GM12878 (cell line): ENCODE measurements around the gene BDKRB2. TPM values are rescaled to one million over a fixed set of nuclear protein-coding genes. Genes with fewer than 3 reads are reported as not detected.

Source experiments
- ATAC-seq: fragments of 200-7000 bp; cut with Tn5 transposase; 3 replicates; pipeline ENCODE4 v1.9.1; 2020; ENCODE audit warnings: mild to moderate bottlenecking, moderate library complexity
- BruUV-seq: library from RNA; stranded (reverse); fragments of 400-500 nt; replicated peaks from 2 replicates; lab custom pipeline; 2021; lab: Mats Ljungman, UMichigan
- CTCF ChIA-PET: fragments of 300-600 bp; sonication (Branson Sonifier 250); formaldehyde crosslinking; extraction: SDS; loops from one replicate; lab custom pipeline; 2021; ENCODE audit warnings: inconsistent platforms; lab: Yijun Ruan, JAX
- POLR2A ChIA-PET: fragments of 350-600 bp; formaldehyde crosslinking; extraction: SDS; loops from one replicate; lab custom pipeline; 2021; ENCODE audit warnings: inconsistent platforms; lab: Charles Lee
- RAD21 ChIA-PET: fragments of 300-600 bp; sonication (Branson Sonifier 250); formaldehyde crosslinking; loops from one replicate; lab custom pipeline; 2023; ENCODE audit warnings: antibody characterized with exemption; ENCODE audit not compliant: unreplicated experiment; lab: Charles Lee
- SMC1A ChIA-PET: fragments of 300-600 bp; sonication (Branson Sonifier 250); formaldehyde crosslinking; loops from one replicate; lab custom pipeline; 2023; ENCODE audit not compliant: unreplicated experiment, uncharacterized antibody; lab: Charles Lee
- DNase-seq: peaks from one replicate; pipeline ENCODE4 v3.0.0-alpha.2; 2011; ENCODE audit warnings: low read depth, low spot score
- FAIRE-seq: peaks from 3 replicates; lab custom pipeline; 2011; peaks lifted over from hg19 to GRCh38; lab: Jason Lieb, UNC
- H2AFZ ChIP-seq: 2 replicates; pipeline ENCODE4 v1.6.0; 2011; ENCODE audit warnings: low read depth, low read length, control low read depth; ENCODE audit not compliant: control insufficient read depth
- H3K27ac ChIP-seq: 2 replicates; pipeline ENCODE4 v1.5.1; 2011; ENCODE audit warnings: control low read depth; ENCODE audit not compliant: control insufficient read depth, insufficient read depth
- H3K27me3 ChIP-seq, 2 experiments: replicated peaks in 1 of 2; 2 replicates each; pipeline versions ENCODE4 v1.6.0 to v1.6.1; 2011; ENCODE audit warnings: low read length in 1 of 2; ENCODE audit not compliant: control insufficient read depth in 2 of 2, insufficient read depth in 2 of 2
- H3K36me3 ChIP-seq, 2 experiments: 2 replicates each; pipeline ENCODE4 v1.5.1; 2011; ENCODE audit warnings: low read length in 1 of 2; ENCODE audit not compliant: control insufficient read depth in 2 of 2, insufficient read depth in 2 of 2
- H3K4me1 ChIP-seq: 2 replicates; pipeline ENCODE4 v1.6.1; 2011; ENCODE audit warnings: mild to moderate bottlenecking, low read length, moderate library complexity, mixed read lengths; ENCODE audit not compliant: control insufficient read depth, insufficient read depth
- H3K4me2 ChIP-seq: 2 replicates; pipeline ENCODE4 v1.6.0; 2011; ENCODE audit warnings: control low read depth; ENCODE audit not compliant: control insufficient read depth, insufficient read depth
- H3K4me3 ChIP-seq: fragments of 200-600 bp; sonication (generic); 2 replicates; pipeline ENCODE4 v1.5.1; 2016
- H3K79me2 ChIP-seq: 2 replicates; pipeline ENCODE4 v1.6.0; 2011; ENCODE audit warnings: low read length; ENCODE audit not compliant: control insufficient read depth, insufficient read depth
- H3K9ac ChIP-seq: 2 replicates; pipeline ENCODE4 v1.8.0; 2011; ENCODE audit warnings: low read length, control low read depth, mixed read lengths; ENCODE audit not compliant: control insufficient read depth, insufficient read depth
- H3K9me3 ChIP-seq: replicated peaks from 3 replicates; pipeline ENCODE4 v1.5.1; 2011; ENCODE audit warnings: mild to moderate bottlenecking, low read length; ENCODE audit not compliant: control insufficient read depth, insufficient read depth
- H4K20me1 ChIP-seq: 2 replicates; pipeline ENCODE4 v1.6.0; 2011; ENCODE audit not compliant: control insufficient read depth, insufficient read depth
- CREB1 ChIP-seq: IDR thresholded peaks from 2 replicates; pipeline ENCODE4 v1.6.1; 2012; ENCODE audit warnings: low read depth, mild to moderate bottlenecking, inconsistent platforms
- E2F4 ChIP-seq: IDR thresholded peaks from 2 replicates; pipeline ENCODE4 v1.6.1; 2012; ENCODE audit warnings: low read depth, low read length, improper control_type of control experiment
- E4F1 ChIP-seq: fragments of 450-650 bp; IDR thresholded peaks from 2 replicates; pipeline ENCODE4 v1.6.1; 2018; ENCODE audit warnings: borderline replicate concordance, mild to moderate bottlenecking; ENCODE audit not compliant: partially characterized antibody
- EED ChIP-seq: sonication (generic); IDR thresholded peaks from 2 replicates; pipeline ENCODE4 v1.6.1; 2016; ENCODE audit warnings: antibody characterized with exemption, low read depth
- FOXM1 ChIP-seq: IDR thresholded peaks from 2 replicates; pipeline ENCODE4 v1.6.1; 2012; ENCODE audit warnings: low read depth, mild to moderate bottlenecking, inconsistent platforms, low read length, moderate library complexity
- GABPA ChIP-seq: IDR thresholded peaks from 2 replicates; pipeline ENCODE4 v1.6.1; 2014; ENCODE audit warnings: antibody characterized with exemption, low read depth, mild to moderate bottlenecking, inconsistent platforms
- HDGF ChIP-seq: fragments of 450-650 bp; IDR thresholded peaks from 2 replicates; pipeline ENCODE4 v1.6.1; 2016; ENCODE audit warnings: antibody characterized with exemption
- MLLT1 ChIP-seq: fragments of 450-650 bp; IDR thresholded peaks from 2 replicates; pipeline ENCODE4 v1.6.1; 2016; ENCODE audit warnings: mild to moderate bottlenecking
- NRF1 ChIP-seq: conservative IDR thresholded peaks from 2 replicates; pipeline ENCODE4 v1.6.1; 2011; ENCODE audit warnings: mild to moderate bottlenecking, low read depth, low read length, improper control_type of control experiment
- SMAD1 ChIP-seq: fragments of 450-650 bp; IDR thresholded peaks from 2 replicates; pipeline ENCODE4 v1.6.1; 2018; ENCODE audit warnings: mild to moderate bottlenecking, low read depth; ENCODE audit not compliant: partially characterized antibody
- SREBF2 ChIP-seq: IDR thresholded peaks from 2 replicates; pipeline ENCODE4 v1.6.1; 2012; ENCODE audit warnings: mild to moderate bottlenecking, low read length
- TCF3 ChIP-seq: IDR thresholded peaks from 2 replicates; pipeline ENCODE4 v1.6.1; 2012; ENCODE audit warnings: low read depth, mild to moderate bottlenecking, low read length, borderline replicate concordance; ENCODE audit not compliant: insufficient read depth
- ZNF622 ChIP-seq: fragments of 450-650 bp; IDR thresholded peaks from 2 replicates; pipeline ENCODE4 v1.6.1; 2017; ENCODE audit warnings: mild to moderate bottlenecking, inconsistent platforms
- WGBS: methylation state at CpG from one replicate; pipeline ENCODE4 v1.1.6; 2016; ENCODE audit warnings: low lambda C conversion rate; ENCODE audit not compliant: insufficient replicate concordance, insufficient coverage; ENCODE audit errors: missing lambda C conversion rate; 5-methylcytosine and 5-hydroxymethylcytosine counted together
- in situ Hi-C: fragments of 300-500 bp; cut with MboI; formaldehyde crosslinking; loops from 9 replicates; pipeline ENCODE4 v1.14.3; 2018; ENCODE audit warnings: mixed read lengths
- intact Hi-C: fragments of 100-400 bp; cut with micrococcal nuclease; formaldehyde crosslinking; loops from one replicate; pipeline ENCODE4 v1.14.2; 2022; ENCODE audit not compliant: unreplicated experiment
- polyA plus RNA-seq, 11 experiments: library from polyadenylated mRNA; depleted of rRNA in 4 of 11; unstranded in 6 of 11; stranded (reverse) in 5 of 11; fragments of >200 nt; fragmentation: Nextera tagmentation in 4 of 11; fragmentation: Illumina TruSeq in 1 of 11; extraction: Ambion mirVana in 4 of 11; extraction: Trizol in 1 of 11; gene quantifications; 1 replicate in 1 of 11; 2 replicates in 10 of 11; pipeline versions ENCODE4 v1.2.1 to v1.2.3, GENCODE V29; 2011 to 2016; ENCODE audit warnings: inconsistent platforms in 2 of 11, missing spikeins in 2 of 11, low read depth in 1 of 11
- total RNA-seq, 4 experiments: library from RNA; depleted of rRNA in 3 of 4; stranded (reverse); fragments of >200 nt in 3 of 4; fragmentation: Illumina TruSeq in 1 of 4; extraction: Trizol in 1 of 4; gene quantifications; 2 replicates each; pipeline versions ENCODE4 v1.2.1 to v1.2.3, GENCODE V29; 2013 to 2021

The BDKRB2 gene
- total and polyA plus RNA-seq, 10 of the 15 experiments (the other 5 are each of a cell fraction or from before 2014, with no cell fraction given), result 0.08 TPM; not detected in 9

GRCh38 chr14:96176275-96176674 lies 28.4 kb upstream of the BDKRB2 start:
- no peaks in the 10 kb centered on the region for H4K20me1 ChIP-seq
- no peak overlapping the region for H3K4me2 ChIP-seq
- no peak for ATAC-seq
- H3K9me3 ChIP-seq, result no peaks in the 10 kb centered on the region; the same call in 2 of the 3 replicates
- BruUV-seq, result no TSS peak
- no peak overlapping the region for H2AFZ ChIP-seq
- ChIA-PET SMC1A (interaction anchor here (1.8 kb wide), 1 partner anchor 19 kb away, joined by 4 read pairs; no protein-coding TSS in a partner anchor), RAD21 (no interaction called here), POLR2A (no interaction called here), CTCF (no interaction called here)
- H3K4me3 ChIP-seq, result no peak overlapping the region
- DNase-seq, result no peak
- H3K27me3 ChIP-seq, result no peaks in the 10 kb centered on the region
- in situ Hi-C loops, result no loop called here
- H3K27ac ChIP-seq, result no peak overlapping the region
- no peak for FAIRE-seq
- H3K79me2 ChIP-seq, result no peaks in the 10 kb centered on the region
- H3K4me1 ChIP-seq, result no peaks in the 10 kb centered on the region
- TF ChIP-seq MLLT1, result no peak
- no peak for TF ChIP-seq EED
- no peak for TF ChIP-seq FOXM1
- TF ChIP-seq CREB1, result no peak
- TF ChIP-seq ZNF622, result no peak
- TF ChIP-seq E4F1, result no peak
- TF ChIP-seq NRF1, result no peak
- TF ChIP-seq SMAD1, result no peak
- no peak for TF ChIP-seq SREBF2
- no peak for TF ChIP-seq E2F4
- TF ChIP-seq HDGF, result no peak
- no peak for TF ChIP-seq TCF3
- no peak for TF ChIP-seq GABPA
- 64% methylated on average over 2 of the region's 2 CpGs for WGBS
- H3K36me3 ChIP-seq, result no peaks in the 10 kb centered on the region
- intact Hi-C loops, result no loop called here
- no peak overlapping the region for H3K9ac ChIP-seq
